Peyer's patch (tissue), 4 donors: ENCODE data around the gene PML.
"Not testable (repeated sequence)": the region's sequence is repeated elsewhere in the genome, so short reads cannot be mapped to it uniquely, and the experiment has no call there.

Experiments
- POLR2A ChIP-seq, 2 donors: fragments of 450-650 bp; IDR thresholded peaks; one replicate each; pipeline ENCODE4 v1.5.1; 2017; ENCODE audit warnings: antibody characterized with exemption in 2 of 2, mild to moderate bottlenecking in 2 of 2, moderate library complexity in 2 of 2
- TF ChIP-seq, protein P1 (sequence below), 6 experiments: fragments of 450-650 bp in 4 of 6; fragments of 200-600 bp in 2 of 6; sonication (generic) in 1 of 6; IDR thresholded peaks; one replicate each; pipeline ENCODE4 v1.5.1; 2017 to 2019; ENCODE audit warnings: antibody characterized with exemption in 6 of 6, mild to moderate bottlenecking in 3 of 6, moderate library complexity in 1 of 6

- TF ChIP-seq, protein P1, sequence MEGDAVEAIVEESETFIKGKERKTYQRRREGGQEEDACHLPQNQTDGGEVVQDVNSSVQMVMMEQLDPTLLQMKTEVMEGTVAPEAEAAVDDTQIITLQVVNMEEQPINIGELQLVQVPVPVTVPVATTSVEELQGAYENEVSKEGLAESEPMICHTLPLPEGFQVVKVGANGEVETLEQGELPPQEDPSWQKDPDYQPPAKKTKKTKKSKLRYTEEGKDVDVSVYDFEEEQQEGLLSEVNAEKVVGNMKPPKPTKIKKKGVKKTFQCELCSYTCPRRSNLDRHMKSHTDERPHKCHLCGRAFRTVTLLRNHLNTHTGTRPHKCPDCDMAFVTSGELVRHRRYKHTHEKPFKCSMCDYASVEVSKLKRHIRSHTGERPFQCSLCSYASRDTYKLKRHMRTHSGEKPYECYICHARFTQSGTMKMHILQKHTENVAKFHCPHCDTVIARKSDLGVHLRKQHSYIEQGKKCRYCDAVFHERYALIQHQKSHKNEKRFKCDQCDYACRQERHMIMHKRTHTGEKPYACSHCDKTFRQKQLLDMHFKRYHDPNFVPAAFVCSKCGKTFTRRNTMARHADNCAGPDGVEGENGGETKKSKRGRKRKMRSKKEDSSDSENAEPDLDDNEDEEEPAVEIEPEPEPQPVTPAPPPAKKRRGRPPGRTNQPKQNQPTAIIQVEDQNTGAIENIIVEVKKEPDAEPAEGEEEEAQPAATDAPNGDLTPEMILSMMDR (IDR thresholded peaks at IDR 0.05): not testable (repeated sequence)
- TF ChIP-seq POLR2A (IDR thresholded peaks at IDR 0.05): not testable (repeated sequence)
These were observed 101.1 kb downstream of the PML start for GRCh38 chr15:74095610-74096009.
